HUES64 (cell line): Measurements from ENCODE around the gene MSI2.

Source experiments
- H3K27ac ChIP-seq: 2 replicates; pipeline ENCODE4 v1.7.0; 2013; ENCODE audit warnings: low read depth, low read length, inconsistent platforms
- H3K27me3 ChIP-seq: 2 replicates; pipeline ENCODE4 v1.6.1; 2013; ENCODE audit warnings: mild to moderate bottlenecking, low read length; ENCODE audit not compliant: insufficient read depth
- H3K36me3 ChIP-seq: 2 replicates; pipeline ENCODE4 v1.6.1; 2013; ENCODE audit warnings: mild to moderate bottlenecking, low read length; ENCODE audit not compliant: insufficient read depth
- H3K4me1 ChIP-seq: 2 replicates; pipeline ENCODE4 v1.6.1; 2013; ENCODE audit warnings: mild to moderate bottlenecking, low read length, moderate library complexity; ENCODE audit not compliant: insufficient read depth
- H3K4me3 ChIP-seq: 2 replicates; pipeline ENCODE4 v1.5.1; 2013; ENCODE audit warnings: mild to moderate bottlenecking, low read length, moderate library complexity
- H3K9ac ChIP-seq: 2 replicates; pipeline ENCODE4 v1.6.1; 2013; ENCODE audit warnings: mild to moderate bottlenecking, low read depth, low read length
- H3K9me3 ChIP-seq: 2 replicates; pipeline ENCODE4 v1.6.1; 2013; ENCODE audit warnings: low read depth, low read length; ENCODE audit not compliant: insufficient read depth
- WGBS: fragments of 150-250, 120-280 bp; methylation state at CpG from one replicate; pipeline ENCODE4 v1.1.7; 2013; ENCODE audit warnings: missing lambda C conversion rate; 5-methylcytosine and 5-hydroxymethylcytosine counted together

The MSI2 gene

DNA sequence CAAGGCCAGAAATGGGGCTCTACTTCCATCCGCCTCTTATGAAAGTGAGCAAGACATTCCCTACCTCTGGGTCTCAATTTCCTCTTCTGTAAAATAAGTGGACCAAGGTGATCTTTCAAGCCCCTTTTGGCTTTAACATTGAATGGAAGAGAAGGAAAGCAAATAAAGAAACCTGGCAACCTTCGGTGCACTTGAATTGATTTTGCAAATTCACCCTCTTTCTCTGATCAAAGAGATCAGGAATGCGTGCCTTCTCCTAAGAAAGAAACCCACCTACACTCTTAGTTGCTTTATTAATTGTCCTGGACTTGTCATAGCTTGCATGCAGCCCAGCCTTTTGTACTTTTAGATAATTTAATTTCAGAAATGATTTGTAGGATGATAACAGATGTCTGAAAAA, 3.0 kb downstream of the MSI2 start:
- Histone ChIP-seq H3K9ac (peak overlapping the region; percentile 54), H3K9me3 (no peaks in the 10 kb centered on the region), H3K4me3 (peak overlapping the region; percentile 71), H3K27ac (peak overlapping the region; percentile 66; the same call in 1 of the 2 replicates), H3K36me3 (peaks cover 40% of the 10 kb centered on the region), H3K4me1 (peaks cover 48% of the 10 kb centered on the region), H3K27me3 (peaks cover 23% of the 10 kb centered on the region)
- 39% methylated on average over 3 of the region's 3 CpGs for WGBS

GRCh38 chr17:57259817-57260216, 3.5 kb downstream of the MSI2 start:
- Histone ChIP-seq H3K36me3 (peaks cover 45% of the 10 kb centered on the region), H3K4me3 (peak overlapping the region; percentile 71), H3K9ac (peak overlapping the region; percentile 54), H3K27me3 (peaks cover 19% of the 10 kb centered on the region), H3K27ac (peak overlapping the region; percentile 66; the same call in 1 of the 2 replicates), H3K4me1 (peaks cover 44% of the 10 kb centered on the region), H3K9me3 (no peaks in the 10 kb centered on the region)
- WGBS: 20% methylated on average over 3 of the region's 4 CpGs

- Histone ChIP-seq H3K36me3 (peaks cover 52% of the 10 kb centered on the region), H3K9ac (no peak overlapping the region), H3K4me3 (peak overlapping the region; percentile 71), H3K27ac (peak overlapping the region; percentile 47; the same call in 1 of the 2 replicates), H3K27me3 (peaks cover 12% of the 10 kb centered on the region), H3K4me1 (peaks cover 44% of the 10 kb centered on the region), H3K9me3 (no peaks in the 10 kb centered on the region)
- WGBS: 68% methylated on average over 7 of the region's 7 CpGs
Measured at GRCh38 chr17:57260325-57261083, 4.2 kb downstream of the MSI2 start.

GRCh38 chr17:57261084-57261461, 4.8 kb downstream of the MSI2 start:
- H3K4me1 ChIP-seq: peaks cover 44% of the 10 kb centered on the region
- H3K9ac ChIP-seq: no peak overlapping the region
- H3K4me3 ChIP-seq: peak overlapping the region; percentile 71; the same call in 1 of the 2 replicates
- no peaks in the 10 kb centered on the region for H3K9me3 ChIP-seq
- H3K36me3 ChIP-seq: peaks cover 58% of the 10 kb centered on the region
- no peak overlapping the region for H3K27ac ChIP-seq
- peaks cover 8% of the 10 kb centered on the region; the same call in 1 of the 2 replicates for H3K27me3 ChIP-seq
- 89% methylated on average over 4 of the region's 4 CpGs for WGBS

DNA sequence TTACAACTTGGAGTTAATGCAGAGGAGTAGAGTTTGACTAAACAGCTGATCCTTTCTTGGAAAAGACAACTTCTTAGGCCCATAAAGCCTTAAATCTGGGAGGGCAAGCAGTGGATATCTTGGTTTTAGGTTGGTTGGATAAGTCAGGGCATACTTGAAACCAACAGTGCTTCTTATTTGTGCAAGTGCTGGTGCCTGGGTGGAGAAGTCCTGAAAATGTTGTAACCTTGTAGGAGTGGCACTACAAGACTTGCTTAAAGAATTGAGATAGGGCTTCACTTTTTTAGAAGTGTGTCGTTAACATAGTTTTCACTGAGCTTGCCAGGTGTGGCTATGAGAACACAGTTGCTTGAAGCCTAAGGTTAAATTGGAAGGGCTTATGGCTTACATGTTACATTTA, 6.2 kb downstream of the MSI2 start:
- H3K27me3 ChIP-seq: peaks cover 8% of the 10 kb centered on the region; the same call in 1 of the 2 replicates
- no peaks in the 10 kb centered on the region for H3K9me3 ChIP-seq
- no peak overlapping the region for H3K4me3 ChIP-seq
- peaks cover 69% of the 10 kb centered on the region for H3K36me3 ChIP-seq
- H3K9ac ChIP-seq: no peak overlapping the region
- WGBS: 91% methylated on average over 1 of the region's 1 CpG
- H3K4me1 ChIP-seq: peaks cover 44% of the 10 kb centered on the region
- no peak overlapping the region for H3K27ac ChIP-seq

DNA sequence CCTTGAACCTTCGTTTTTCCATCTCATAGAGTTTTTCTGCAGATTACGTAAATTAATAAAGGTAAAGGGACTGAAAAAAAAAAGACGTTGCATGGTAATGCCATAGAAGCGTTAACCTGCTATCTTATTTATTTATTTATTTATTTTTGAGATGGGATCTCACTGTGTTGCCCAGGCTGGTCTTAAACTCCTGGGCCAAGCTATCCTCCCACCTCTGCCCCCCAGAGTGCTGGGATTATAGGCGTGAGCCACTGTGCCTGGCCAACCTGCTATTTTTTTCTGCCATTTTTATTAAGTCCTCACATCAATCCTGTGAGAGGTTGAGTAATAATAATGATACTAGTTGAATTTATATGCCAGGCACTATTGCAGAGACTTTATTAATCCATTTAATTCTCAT, 7.9 kb downstream of the MSI2 start:
- Histone ChIP-seq H3K9ac (no peak overlapping the region), H3K36me3 (peaks cover 81% of the 10 kb centered on the region), H3K4me1 (peaks cover 34% of the 10 kb centered on the region), H3K9me3 (no peaks in the 10 kb centered on the region), H3K27me3 (peaks cover 6% of the 10 kb centered on the region; the same call in 1 of the 2 replicates), H3K4me3 (no peak overlapping the region), H3K27ac (no peak overlapping the region)
- 97% methylated on average over 3 of the region's 5 CpGs for WGBS

GRCh38 chr17:57264776-57265175, 8.5 kb downstream of the MSI2 start:
- 97% methylated on average over 7 of the region's 7 CpGs for WGBS
- peaks cover 81% of the 10 kb centered on the region for H3K36me3 ChIP-seq

DNA sequence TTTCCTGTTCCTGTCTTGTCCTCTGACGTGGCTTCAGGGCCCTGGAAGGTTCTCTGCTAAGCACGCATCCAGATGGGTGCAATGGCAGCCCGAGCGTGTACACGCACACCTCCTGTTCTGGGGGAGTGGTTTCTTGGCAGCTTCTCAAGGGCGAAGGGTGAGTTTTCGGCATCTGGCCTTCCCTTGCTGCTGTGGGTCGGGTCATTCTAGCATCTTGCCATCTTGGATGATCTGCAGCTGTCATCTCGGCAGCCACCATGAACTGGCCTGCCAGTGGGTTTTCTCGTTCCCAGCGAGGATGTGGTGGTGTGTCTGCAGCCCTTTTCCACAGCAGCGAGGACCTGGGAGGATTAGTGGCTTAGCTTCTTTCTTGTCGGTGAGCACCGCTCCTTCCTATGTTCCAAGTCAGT, 10.6 kb downstream of the MSI2 start:
- no peak overlapping the region for H3K9ac ChIP-seq
- WGBS: 95% methylated on average over 14 of the region's 14 CpGs
- peaks cover 65% of the 10 kb centered on the region for H3K36me3 ChIP-seq
- no peaks in the 10 kb centered on the region for H3K9me3 ChIP-seq
- no peak overlapping the region for H3K27ac ChIP-seq
- no peak overlapping the region for H3K4me3 ChIP-seq
- no peaks in the 10 kb centered on the region for H3K27me3 ChIP-seq
- H3K4me1 ChIP-seq: peaks cover 15% of the 10 kb centered on the region

More at GRCh38 chr17:57264776-57265175, 8.5 kb downstream of the MSI2 start:
- H3K9me3 ChIP-seq: no peaks in the 10 kb centered on the region
- H3K4me1 ChIP-seq: peaks cover 28% of the 10 kb centered on the region
- 0 out of 2 replicates have a peak, but pooled peaks cover 3% of the 10 kb centered on the region for H3K27me3 ChIP-seq
- no peak overlapping the region for H3K4me3 ChIP-seq
- no peak overlapping the region for H3K27ac ChIP-seq
- H3K9ac ChIP-seq: no peak overlapping the region

DNA sequence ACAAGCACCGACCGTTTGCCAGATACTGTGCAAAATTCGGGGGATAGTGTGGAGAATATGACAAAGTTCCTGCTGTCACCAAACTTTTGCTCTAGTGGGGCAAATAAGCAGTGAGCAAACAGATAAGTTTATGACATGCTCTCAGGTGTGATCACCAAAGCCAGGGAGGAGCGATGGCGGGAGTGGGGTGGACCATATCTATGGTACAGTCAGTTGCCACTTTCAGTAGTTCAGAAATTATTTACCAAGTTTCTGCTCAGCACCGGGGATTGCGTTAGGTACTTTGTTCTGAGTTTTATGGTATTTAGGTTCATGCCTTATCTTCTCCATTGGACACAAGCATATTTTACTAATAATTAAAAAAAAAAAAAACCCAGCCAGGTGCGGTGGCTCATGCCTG, 11.9 kb downstream of the MSI2 start:
- Histone ChIP-seq H3K4me3 (no peak overlapping the region), H3K4me1 (peaks cover 13% of the 10 kb centered on the region), H3K27me3 (no peaks in the 10 kb centered on the region), H3K9ac (no peak overlapping the region), H3K9me3 (no peaks in the 10 kb centered on the region), H3K27ac (no peak overlapping the region), H3K36me3 (peaks cover 61% of the 10 kb centered on the region)
- WGBS: 97% methylated on average over 6 of the region's 8 CpGs

DNA sequence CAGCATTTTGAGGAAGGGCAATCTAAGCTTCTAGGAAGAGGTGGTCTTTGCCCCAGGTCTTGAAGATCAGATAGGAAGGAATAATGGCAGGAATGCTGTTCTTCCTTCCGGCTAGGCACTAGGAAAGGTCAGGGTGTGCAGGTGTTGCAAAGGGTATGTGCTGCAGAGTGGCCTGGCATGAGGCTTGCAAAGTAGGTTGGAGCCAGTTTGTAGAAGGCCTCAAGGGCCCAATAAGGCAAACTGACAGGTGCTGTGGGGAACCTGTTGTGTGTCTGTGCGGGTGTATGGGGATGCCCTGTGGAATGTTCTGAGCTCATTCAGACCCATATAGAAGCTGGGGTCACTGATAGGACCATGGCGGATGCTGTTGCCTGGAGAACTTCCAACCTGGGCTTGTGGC, 12.7 kb downstream of the MSI2 start:
- H3K9ac ChIP-seq: no peak overlapping the region
- H3K4me3 ChIP-seq: no peak overlapping the region
- peaks cover 58% of the 10 kb centered on the region for H3K36me3 ChIP-seq
- WGBS: 95% methylated on average over 3 of the region's 3 CpGs
- H3K27me3 ChIP-seq: no peaks in the 10 kb centered on the region
- no peak overlapping the region for H3K27ac ChIP-seq
- H3K9me3 ChIP-seq: no peaks in the 10 kb centered on the region
- peaks cover 6% of the 10 kb centered on the region; the same call in 1 of the 2 replicates for H3K4me1 ChIP-seq

GRCh38 chr17:57269598-57270255, 13.4 kb downstream of the MSI2 start:
- Histone ChIP-seq H3K36me3 (peaks cover 57% of the 10 kb centered on the region), H3K4me3 (no peak overlapping the region)
- 96% methylated on average over 7 of the region's 8 CpGs for WGBS

More at GRCh38 chr17:57269598-57270255, 13.4 kb downstream of the MSI2 start:
- peaks cover 6% of the 10 kb centered on the region; the same call in 1 of the 2 replicates for H3K4me1 ChIP-seq
- no peak overlapping the region for H3K9ac ChIP-seq
- H3K9me3 ChIP-seq: no peaks in the 10 kb centered on the region
- no peaks in the 10 kb centered on the region for H3K27me3 ChIP-seq
- H3K27ac ChIP-seq: no peak overlapping the region
